ENCODE results near the gene DMGDH. TPM values are rescaled to one million over a fixed set of nuclear protein-coding genes. Genes with fewer than 3 reads are reported as not detected.
A peak's percentile ranks its signal among the peaks of the same experiment; 100 is the strongest.
"Not testable (repeated sequence)": the region's sequence is repeated elsewhere in the genome, so short reads cannot be mapped to it uniquely, and the experiment has no call there.

DMGDH gene
- total and polyA plus RNA-seq, 7 donors: 0.41 to 5.3 (median 2.1) TPM; not detected in 2

DNA sequence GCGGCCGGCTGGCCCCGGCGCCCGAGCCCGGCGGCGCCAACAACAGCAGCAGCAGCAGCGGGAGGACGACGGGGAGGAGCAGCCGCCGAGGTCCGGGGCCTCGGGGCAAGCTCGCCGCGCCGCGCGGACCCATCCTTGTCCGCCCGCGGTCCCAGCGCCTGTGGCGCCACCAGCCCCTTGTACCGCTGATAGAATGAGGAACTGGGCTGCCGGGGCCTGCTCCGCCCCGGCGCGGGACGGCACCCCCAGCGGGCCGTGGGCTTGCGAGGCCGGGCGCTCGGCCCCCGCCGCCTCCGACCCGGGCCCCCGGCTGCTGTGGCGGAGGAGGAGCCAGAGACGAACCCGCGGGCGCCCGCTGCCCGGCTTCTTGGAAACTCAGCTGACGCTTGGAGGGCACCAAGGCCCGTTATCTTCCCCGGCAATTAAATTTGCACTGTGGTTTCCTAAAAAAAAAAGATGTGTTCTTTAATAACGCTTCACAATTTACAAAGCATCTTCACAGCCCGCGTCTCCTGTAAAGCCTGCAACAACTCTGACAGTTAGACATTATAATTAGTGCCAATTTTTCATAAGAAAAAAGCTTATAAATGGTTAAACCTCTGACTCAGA, 84.3 kb downstream of the DMGDH start, which contains the start of gene ARSB:
ARSB (minus strand) TSS at position 195 of the 609 bp plus-strand sequence; CDS start at position 133, 62 bp downstream.
- peak; percentile 75 for DNase-seq
- no peaks in the 10 kb centered on the region for H3K36me3 ChIP-seq
- H3K27me3 ChIP-seq: no peaks in the 10 kb centered on the region
- H3K9me3 ChIP-seq: no peaks in the 10 kb centered on the region
- H3K4me3 ChIP-seq: peak within 1 kb of the TSS; percentile 71 to 97 (median 78)
- WGBS, 2 donors: 0% methylated on average over 57 of the region's 57 CpGs
- peak within 1 kb of the TSS; percentile 95 to 100 (median 98) for H3K27ac ChIP-seq
- TF ChIP-seq, protein P1, sequence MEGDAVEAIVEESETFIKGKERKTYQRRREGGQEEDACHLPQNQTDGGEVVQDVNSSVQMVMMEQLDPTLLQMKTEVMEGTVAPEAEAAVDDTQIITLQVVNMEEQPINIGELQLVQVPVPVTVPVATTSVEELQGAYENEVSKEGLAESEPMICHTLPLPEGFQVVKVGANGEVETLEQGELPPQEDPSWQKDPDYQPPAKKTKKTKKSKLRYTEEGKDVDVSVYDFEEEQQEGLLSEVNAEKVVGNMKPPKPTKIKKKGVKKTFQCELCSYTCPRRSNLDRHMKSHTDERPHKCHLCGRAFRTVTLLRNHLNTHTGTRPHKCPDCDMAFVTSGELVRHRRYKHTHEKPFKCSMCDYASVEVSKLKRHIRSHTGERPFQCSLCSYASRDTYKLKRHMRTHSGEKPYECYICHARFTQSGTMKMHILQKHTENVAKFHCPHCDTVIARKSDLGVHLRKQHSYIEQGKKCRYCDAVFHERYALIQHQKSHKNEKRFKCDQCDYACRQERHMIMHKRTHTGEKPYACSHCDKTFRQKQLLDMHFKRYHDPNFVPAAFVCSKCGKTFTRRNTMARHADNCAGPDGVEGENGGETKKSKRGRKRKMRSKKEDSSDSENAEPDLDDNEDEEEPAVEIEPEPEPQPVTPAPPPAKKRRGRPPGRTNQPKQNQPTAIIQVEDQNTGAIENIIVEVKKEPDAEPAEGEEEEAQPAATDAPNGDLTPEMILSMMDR (IDR thresholded peaks at IDR 0.05): no peak
- peak in 3 of 4 donors; percentile 0 to 19 (median 1) for TF ChIP-seq POLR2AphosphoS5 (IDR thresholded peaks at IDR 0.05)
- intact Hi-C loops (cut with DNase I): loop anchor here (10.0 kb wide), 1 partner anchor 690 kb away; the partner anchor contains the start of gene AP3B1
- H3K4me1 ChIP-seq: peaks cover 0 to 26% (median 21%) of the 10 kb centered on the region in 4 donors

DNA sequence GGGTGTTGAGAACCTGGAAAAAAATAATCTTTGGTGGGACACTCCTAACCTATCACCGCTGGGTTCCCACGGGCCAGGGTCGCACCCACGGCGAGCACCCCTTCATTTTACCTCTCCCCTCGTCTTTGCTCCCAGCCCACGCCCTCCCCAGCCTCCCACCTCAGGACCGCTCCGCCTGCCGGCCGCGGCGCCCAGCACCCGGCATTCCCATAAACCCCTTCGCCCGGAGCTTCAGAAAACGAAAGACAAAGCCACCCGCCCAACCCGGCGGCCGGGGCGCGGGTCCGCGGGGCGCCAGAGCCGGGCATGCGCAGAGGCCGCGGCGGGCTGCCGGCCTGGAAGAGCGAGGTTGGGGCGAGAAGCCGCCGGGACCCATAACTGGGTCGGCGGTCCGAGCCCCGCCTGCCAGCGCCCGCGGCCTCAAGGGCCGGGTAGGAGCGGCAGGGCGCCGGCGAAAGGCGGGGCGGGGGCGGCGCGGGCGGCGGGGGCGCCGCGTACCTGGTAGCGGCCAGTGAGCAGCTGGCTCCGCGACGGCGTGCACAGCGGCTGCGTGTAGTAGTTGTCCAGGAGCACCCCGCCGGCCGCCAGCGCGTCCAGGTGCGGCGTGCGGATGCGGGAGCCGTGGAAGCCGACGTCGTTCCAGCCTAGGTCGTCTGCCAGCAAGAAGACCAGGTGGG, 84.9 kb downstream of the DMGDH start:
- intact Hi-C loops (cut with DNase I): loop anchor here (10.0 kb wide), 1 partner anchor 690 kb away; the partner anchor contains the start of gene AP3B1
- TF ChIP-seq POLR2A (IDR thresholded peaks at IDR 0.05): peak in 1 of 2 donors; percentile 22
- TF ChIP-seq EP300 (IDR thresholded peaks at IDR 0.05): no peak
- TF ChIP-seq POLR2AphosphoS5 (IDR thresholded peaks at IDR 0.05): peak; percentile 41 to 74 (median 58)
- TF ChIP-seq, protein P1 (IDR thresholded peaks at IDR 0.05): peak; percentile 27 to 56 (median 39)
- H3K36me3 ChIP-seq: no peaks in the 10 kb centered on the region
- peak; percentile 93 for DNase-seq
- peak overlapping the region; percentile 95 to 100 (median 98) for H3K27ac ChIP-seq
- peaks cover 0 to 26% (median 21%) of the 10 kb centered on the region in 4 donors for H3K4me1 ChIP-seq
- H3K9me3 ChIP-seq: no peaks in the 10 kb centered on the region
- 0 to 1% methylated on average over 79 of the region's 79 CpGs for WGBS, 2 donors
- H3K4me3 ChIP-seq: peak overlapping the region; percentile 71 to 97 (median 78)
- no peaks in the 10 kb centered on the region for H3K27me3 ChIP-seq

DNA sequence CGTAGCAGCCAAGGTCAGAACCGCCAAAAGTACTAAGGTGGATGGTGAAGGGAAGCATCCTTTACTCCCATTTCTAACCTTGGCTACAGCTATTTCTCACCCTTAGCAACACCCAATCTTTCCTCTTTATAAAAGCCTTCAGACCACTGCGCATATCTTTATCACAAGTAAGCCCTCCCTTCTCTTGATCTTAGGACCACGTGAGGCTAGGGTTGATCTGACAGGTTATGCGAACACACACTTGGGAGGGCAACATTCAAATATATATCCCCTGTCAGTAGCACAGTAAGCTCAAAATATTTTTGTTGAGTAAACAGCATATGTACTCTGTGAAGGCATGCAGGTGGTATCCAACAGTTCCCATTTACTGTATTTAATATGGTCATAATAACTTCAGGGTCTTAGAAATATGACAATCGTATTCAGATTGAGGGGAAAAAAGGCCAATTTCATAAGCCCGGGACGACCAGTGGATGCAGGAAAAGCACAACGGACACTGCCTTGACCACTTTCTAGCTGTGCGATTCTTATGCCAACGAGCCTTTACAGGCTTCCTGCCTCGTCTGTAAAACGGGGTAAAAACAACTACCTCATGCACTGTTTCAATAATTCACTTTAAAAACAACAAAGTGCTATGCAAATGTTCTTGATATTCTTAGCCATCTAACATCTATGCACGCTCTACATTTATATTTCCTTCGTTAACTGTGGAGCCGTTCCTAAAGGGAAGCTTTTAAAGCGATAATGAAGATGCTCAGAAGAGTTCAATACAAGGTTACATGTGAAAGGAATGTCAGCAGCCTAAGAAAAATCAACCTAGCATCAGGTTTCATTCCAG, 85.7 kb downstream of the DMGDH start:
- H3K4me1 ChIP-seq: peaks cover 0 to 26% (median 21%) of the 10 kb centered on the region in 4 donors

DNA sequence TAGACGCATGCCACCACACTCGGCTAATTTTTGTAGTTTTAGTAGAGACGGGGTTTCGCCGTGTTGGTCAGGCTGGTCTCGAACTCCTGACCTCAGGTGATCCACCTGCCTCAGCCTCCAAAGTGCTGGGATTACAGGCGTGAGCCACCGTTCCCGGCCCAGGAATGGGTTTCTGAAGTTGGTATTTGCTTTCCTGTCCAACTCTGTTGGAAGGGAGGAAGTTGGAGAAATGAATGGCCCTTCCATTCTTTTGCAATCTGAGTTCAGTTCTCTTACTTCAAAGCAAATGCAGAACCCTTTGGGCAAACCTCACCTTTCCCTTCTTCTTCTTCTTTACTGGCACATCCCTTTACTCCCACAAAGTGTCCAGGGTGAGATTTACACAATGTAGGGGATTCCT, 86.3 kb downstream of the DMGDH start:
- H3K4me3 ChIP-seq, H3K36me3 ChIP-seq, H3K27me3 ChIP-seq, DNase-seq, H3K9me3 ChIP-seq: not testable (repeated sequence)
- H3K27ac ChIP-seq: peak overlapping the region in 3 of 4 donors; percentile 95 to 99 (median 97)
- peaks cover 0 to 26% (median 21%) of the 10 kb centered on the region in 4 donors for H3K4me1 ChIP-seq
- WGBS, 2 donors: 93 to 96% methylated on average over 9 of the region's 9 CpGs
- intact Hi-C loops (cut with DNase I): loop anchor here (10.0 kb wide), 1 partner anchor 688 kb away; the partner anchor contains the start of gene AP3B1

More for the DNA sequence above, 85.7 kb downstream of the DMGDH start:
- peak overlapping the region; percentile 95 to 100 (median 98) for H3K27ac ChIP-seq
- intact Hi-C loops (cut with DNase I): loop anchor here (10.0 kb wide), 1 partner anchor 689 kb away; the partner anchor contains the start of gene AP3B1
- 26 to 29% methylated on average over 17 of the region's 17 CpGs for WGBS, 2 donors
- H3K4me3 ChIP-seq: peak overlapping the region; percentile 71 to 97 (median 78)
- no peaks in the 10 kb centered on the region for H3K27me3 ChIP-seq
- H3K36me3 ChIP-seq: no peaks in the 10 kb centered on the region
- TF ChIP-seq, protein P1 (IDR thresholded peaks at IDR 0.05): no peak
- no peak for TF ChIP-seq POLR2AphosphoS5 (IDR thresholded peaks at IDR 0.05)
- no peak for TF ChIP-seq EP300 (IDR thresholded peaks at IDR 0.05)
- no peaks in the 10 kb centered on the region for H3K9me3 ChIP-seq
- no peak for DNase-seq

Data from sigmoid colon (tissue), 7 donors.